Fibroblast of the conjunctiva (primary cell): ENCODE results near the gene ELFN1.

ENCODE experiments used
- DNase-seq: peaks from one replicate; pipeline ENCODE4 v3.0.0-alpha.2; 2010; ENCODE audit warnings: low read depth

ELFN1 gene

GRCh38 chr7:1675673-1676549, 5.8 kb downstream of the ELFN1 start:
- no peak for DNase-seq

- DNase-seq: no peak
Observed at GRCh38 chr7:1676550-1677078, 6.5 kb downstream of the ELFN1 start.

GRCh38 chr7:1677206-1678080, 7.4 kb downstream of the ELFN1 start:
- no peak for DNase-seq

GRCh38 chr7:1678081-1678543, 8.0 kb downstream of the ELFN1 start:
- no peak for DNase-seq

- no peak for DNase-seq
Observed at GRCh38 chr7:1678571-1679325, 8.7 kb downstream of the ELFN1 start.

- no peak for DNase-seq
Observed at GRCh38 chr7:1679326-1679965, 9.4 kb downstream of the ELFN1 start.

- DNase-seq: no peak
Observed at GRCh38 chr7:1679966-1680730, 10.1 kb downstream of the ELFN1 start.

GRCh38 chr7:1681581-1681980, 11.5 kb downstream of the ELFN1 start:
- no peak for DNase-seq

GRCh38 chr7:1685000-1685624, 15.0 kb downstream of the ELFN1 start:
- DNase-seq: no peak

GRCh38 chr7:1688542-1688941, 18.5 kb downstream of the ELFN1 start:
- DNase-seq: no peak

- no peak for DNase-seq
Observed at GRCh38 chr7:1689311-1689710, 19.2 kb downstream of the ELFN1 start.

GRCh38 chr7:1690359-1690958, 20.4 kb downstream of the ELFN1 start:
- no peak for DNase-seq

GRCh38 chr7:1691096-1691495, 21.0 kb downstream of the ELFN1 start:
- no peak for DNase-seq

- no peak for DNase-seq
Observed at GRCh38 chr7:1691601-1692514, 21.8 kb downstream of the ELFN1 start.

- DNase-seq: no peak
Observed at GRCh38 chr7:1692515-1693418, 22.7 kb downstream of the ELFN1 start.

GRCh38 chr7:1693419-1693990, 23.4 kb downstream of the ELFN1 start:
- no peak for DNase-seq

- peak; percentile 12 for DNase-seq
Observed at GRCh38 chr7:1693991-1694524, 24.0 kb downstream of the ELFN1 start.
